ENCODE measurements around the gene NR1I2. TPM values are rescaled to one million over a fixed set of nuclear protein-coding genes. Genes with fewer than 3 reads are reported as not detected.

The NR1I2 gene
- total RNA-seq, 1 experiment from 2014 or later = 0.07 TPM

- DNase-seq (ENCODE audit: low read depth, low spot score) (no peak), ATAC-seq (no peak)
- Histone ChIP-seq H3K36me3 (ENCODE audit: control insufficient read depth in 1 of 2, insufficient read depth in 2 of 2, low read length in 2 of 2) (no peaks in the 10 kb centered on the region), H3K9me3 (ENCODE audit: control insufficient read depth in 1 of 2, insufficient read depth in 1 of 2, low read depth in 1 of 2, low read length in 2 of 2) (no peaks in the 10 kb centered on the region), H3K27me3 (ENCODE audit: insufficient read depth, low read length) (no peaks in the 10 kb centered on the region), H4K20me1 (ENCODE audit: insufficient read depth) (no peaks in the 10 kb centered on the region), H3K4me2 (ENCODE audit: low read length) (no peak overlapping the region), H2AFZ (ENCODE audit: low read depth, low read length, poor library complexity, severe bottlenecking) (no peak overlapping the region), H3K9me2 (ENCODE audit: insufficient read depth) (no peaks in the 10 kb centered on the region), H3K4me1 (ENCODE audit: control insufficient read depth in 1 of 2, insufficient read depth in 2 of 2, low read length in 2 of 2) (no peaks in the 10 kb centered on the region), H3K27ac (ENCODE audit: low read depth, low read length) (no peak overlapping the region), H3K79me2 (ENCODE audit: insufficient read depth, low read length) (peaks cover 4% of the 10 kb centered on the region; the same call in 1 of the 2 replicates), H3K4me3 (replicated peaks in 1 of 2; ENCODE audit: low read depth in 1 of 2, low read length in 2 of 2) (no peak overlapping the region), H3K9ac (ENCODE audit: low read length) (no peak overlapping the region)
- POLR2A ChIA-PET = no interaction called here
- CTCF ChIA-PET = no interaction called here
- intact Hi-C loops (cut with micrococcal nuclease) = no loop called here
- BruUV-seq (replicated peaks) = no TSS peak
- TF ChIP-seq EZH2phosphoT487 (IDR thresholded peaks at IDR 0.05; ENCODE audit: borderline replicate concordance) = no peak
- no peak for TF ChIP-seq CEBPB (IDR thresholded peaks at IDR 0.05; ENCODE audit: low read depth)
- TF ChIP-seq SIN3A (IDR thresholded peaks at IDR 0.05; ENCODE audit: low read depth) = no peak
- no peak for TF ChIP-seq EZH2 (IDR thresholded peaks at IDR 0.05)
- TF ChIP-seq POLR2AphosphoS5 (IDR thresholded peaks at IDR 0.05; ENCODE audit: low read depth, low read length) = no peak
- TF ChIP-seq ELF1 (IDR thresholded peaks at IDR 0.05; ENCODE audit: borderline replicate concordance, low read depth) = no peak
- no peak for TF ChIP-seq FOSL1 (IDR thresholded peaks at IDR 0.05; ENCODE audit: low read depth)
- TF ChIP-seq SRF (IDR thresholded peaks at IDR 0.05; ENCODE audit: low read depth) = no peak
- TF ChIP-seq CTCF (IDR thresholded peaks at IDR 0.05 in 2 of 3, conservative IDR thresholded peaks at IDR 0.05 in 1 of 3; ENCODE audit: borderline replicate concordance in 1 of 3, insufficient read depth in 1 of 3, low read depth in 2 of 3, low read length in 2 of 3) = no peak
- TF ChIP-seq MAX (IDR thresholded peaks at IDR 0.05) = no peak
- no peak for TF ChIP-seq CBX3 (IDR thresholded peaks at IDR 0.05; ENCODE audit: low read depth)
- TF ChIP-seq REST (IDR thresholded peaks at IDR 0.05; ENCODE audit: low read depth) = no peak
- RAD21 ChIA-PET (ENCODE audit: low non-redundant PET in 1 of 2, low total read pairs in 2 of 2, uncharacterized antibody in 2 of 2, unreplicated experiment in 2 of 2) = no interaction called here
These were observed 45.1 kb downstream of the NR1I2 start for GRCh38 chr3:119826711-119827608.

Measured in HCT116 (cell line).